Naive thymus-derived CD8-positive, alpha-beta T cell (primary cell): ENCODE measurements around the gene SORBS2. TPM values are rescaled to one million over a fixed set of nuclear protein-coding genes. Genes with fewer than 3 reads are reported as not detected.

Source experiments
- ATAC-seq, 2 donors: fragments of 150-1000 bp; cut with Tn5 transposase in 1 of 2; sonication (Bioruptor Pico), chemical (Tn5 transposase) in 1 of 2; 1 replicate in 1 of 2; 2 replicates in 1 of 2; pipeline ENCODE4 v1.10.0; 2021; ENCODE audit warnings: mild to moderate bottlenecking in 2 of 2, moderate library complexity in 2 of 2
- POLR2A ChIA-PET: fragments of 350-600 bp; sonication (Branson Sonifier 250); formaldehyde crosslinking; loops from one replicate; lab custom pipeline; 2021; ENCODE audit warnings: antibody characterized with exemption; lab: Charles Lee
- DNase-seq, 10 donors: peaks; one replicate each; pipeline versions ENCODE4 v3.0.0 to v3.0.0-alpha.2; 2020 to 2022
- H3K27ac Mint-ChIP-seq, 10 donors: one replicate each; pipeline ENCODE4 v1.8.0; 2020 to 2022; ENCODE audit warnings: mild to moderate bottlenecking in 10 of 10, mixed read lengths in 10 of 10, moderate library complexity in 4 of 10, inconsistent platforms in 1 of 10
- H3K27me3 Mint-ChIP-seq, 5 donors: one replicate each; pipeline ENCODE4 v1.8.0; 2021 to 2022; ENCODE audit warnings: mixed read lengths in 5 of 5
- H3K36me3 Mint-ChIP-seq, 3 donors: one replicate each; pipeline ENCODE4 v1.8.0; 2020 to 2022; ENCODE audit warnings: mixed read lengths in 3 of 3, mild to moderate bottlenecking in 2 of 3, inconsistent platforms in 1 of 3
- H3K4me1 Mint-ChIP-seq, 4 donors: one replicate each; pipeline ENCODE4 v1.8.0; 2021 to 2022; ENCODE audit warnings: mixed read lengths in 4 of 4
- H3K4me3 Mint-ChIP-seq, 10 donors: one replicate each; pipeline ENCODE4 v1.8.0; 2020 to 2022; ENCODE audit warnings: mild to moderate bottlenecking in 10 of 10, mixed read lengths in 10 of 10, moderate library complexity in 6 of 10, inconsistent platforms in 1 of 10
- H3K9me3 Mint-ChIP-seq, 9 donors: one replicate each; pipeline ENCODE4 v1.8.0; 2020 to 2022; ENCODE audit warnings: mixed read lengths in 9 of 9, mild to moderate bottlenecking in 3 of 9, inconsistent platforms in 1 of 9, moderate library complexity in 1 of 9
- polyA plus RNA-seq, 3 donors: library from polyadenylated mRNA; unstranded; fragments of 300-500 nt; fragmentation: Illumina TruSeq; gene quantifications; one replicate each; pipeline ENCODE4 v1.2.3, GENCODE V29; 2021
- total RNA-seq, 8 experiments: library from RNA in 2 of 8; stranded (reverse) in 2 of 8; gene quantifications; one replicate each; pipeline ENCODE4 v1.2.3 and lab custom pipeline; 2021 to 2026

SORBS2 gene
- total and polyA plus RNA-seq, 5 experiments from 2014 or later: 1.4 TPM; not detected in 4

GRCh38 chr4:185638548-185639301 is 173.3 kb downstream of the SORBS2 start:
- H3K27me3 Mint-ChIP-seq: peaks cover 12 to 48% (median 32%) of the 10 kb centered on the region in 5 donors
- H3K4me1 Mint-ChIP-seq: peaks cover 0 to 6% (median 3%) of the 10 kb centered on the region in 4 donors
- ATAC-seq (no peak), DNase-seq (no peak)
- H3K27ac Mint-ChIP-seq: no peak overlapping the region
- H3K9me3 Mint-ChIP-seq: no peaks in the 10 kb centered on the region
- H3K4me3 Mint-ChIP-seq: no peak overlapping the region
- no peaks in the 10 kb centered on the region for H3K36me3 Mint-ChIP-seq
- POLR2A ChIA-PET: no interaction called here

- Mint-ChIP-seq H3K27me3 (peaks cover 11 to 42% (median 30%) of the 10 kb centered on the region in 5 donors), H3K36me3 (no peaks in the 10 kb centered on the region), H3K4me3 (peak overlapping the region in 1 of 10 donors; percentile 61), H3K9me3 (peaks cover 0 to 2% (median 0%) of the 10 kb centered on the region in 9 donors), H3K27ac (no peak overlapping the region), H3K4me1 (peaks cover 0 to 6% (median 3%) of the 10 kb centered on the region in 4 donors)
- no peak for DNase-seq
- POLR2A ChIA-PET: no interaction called here
- no peak for ATAC-seq
These were observed 173.9 kb downstream of the SORBS2 start for GRCh38 chr4:185638093-185638492.

GRCh38 chr4:185637163-185637875 is 174.7 kb downstream of the SORBS2 start:
- POLR2A ChIA-PET: no interaction called here
- Mint-ChIP-seq H3K4me3 (no peak overlapping the region), H3K27me3 (peaks cover 7 to 36% (median 25%) of the 10 kb centered on the region in 5 donors), H3K9me3 (peaks cover 0 to 5% (median 0%) of the 10 kb centered on the region in 9 donors), H3K4me1 (peaks cover 0 to 6% (median 3%) of the 10 kb centered on the region in 4 donors), H3K27ac (peak overlapping the region in 1 of 10 donors; percentile 10), H3K36me3 (no peaks in the 10 kb centered on the region)
- no peak for DNase-seq
- no peak for ATAC-seq

GRCh38 chr4:185634066-185634652 is 177.8 kb downstream of the SORBS2 start:
- DNase-seq (no peak), ATAC-seq (no peak)
- Mint-ChIP-seq H3K36me3 (no peaks in the 10 kb centered on the region), H3K4me1 (peaks cover 0 to 6% (median 3%) of the 10 kb centered on the region in 4 donors), H3K4me3 (no peak overlapping the region), H3K9me3 (peaks cover 0 to 5% (median 0%) of the 10 kb centered on the region in 9 donors), H3K27ac (no peak overlapping the region), H3K27me3 (peaks cover 5 to 41% (median 25%) of the 10 kb centered on the region in 5 donors)
- POLR2A ChIA-PET: no interaction called here

GRCh38 chr4:185626798-185627197 is 185.2 kb downstream of the SORBS2 start:
- POLR2A ChIA-PET: no interaction called here
- DNase-seq (no peak), ATAC-seq (no peak)
- Mint-ChIP-seq H3K36me3 (peaks cover 0 to 2% (median 0%) of the 10 kb centered on the region in 3 donors), H3K27me3 (peaks cover 4 to 23% (median 11%) of the 10 kb centered on the region in 5 donors), H3K27ac (no peak overlapping the region), H3K4me1 (no peaks in the 10 kb centered on the region), H3K9me3 (no peaks in the 10 kb centered on the region), H3K4me3 (no peak overlapping the region)

- Mint-ChIP-seq H3K27me3 (peaks cover 4 to 15% (median 11%) of the 10 kb centered on the region in 5 donors), H3K9me3 (no peaks in the 10 kb centered on the region), H3K4me3 (no peak overlapping the region), H3K27ac (no peak overlapping the region), H3K36me3 (peaks cover 0 to 2% (median 0%) of the 10 kb centered on the region in 3 donors), H3K4me1 (no peaks in the 10 kb centered on the region)
- no peak for DNase-seq
- no peak for ATAC-seq
- POLR2A ChIA-PET: no interaction called here
These were observed 186.5 kb downstream of the SORBS2 start for GRCh38 chr4:185625503-185625902.

- peaks cover 3 to 15% (median 12%) of the 10 kb centered on the region in 5 donors for H3K27me3 Mint-ChIP-seq
- peaks cover 0 to 2% (median 0%) of the 10 kb centered on the region in 3 donors for H3K36me3 Mint-ChIP-seq
- H3K9me3 Mint-ChIP-seq: no peaks in the 10 kb centered on the region
- no peak overlapping the region for H3K4me3 Mint-ChIP-seq
- POLR2A ChIA-PET: no interaction called here
- ATAC-seq (no peak), DNase-seq (no peak)
- H3K4me1 Mint-ChIP-seq: no peaks in the 10 kb centered on the region
- no peak overlapping the region for H3K27ac Mint-ChIP-seq
These were observed 187.8 kb downstream of the SORBS2 start for GRCh38 chr4:185624259-185624589.

GRCh38 chr4:185623444-185624258 is 188.3 kb downstream of the SORBS2 start:
- H3K36me3 Mint-ChIP-seq: peaks cover 0 to 2% (median 0%) of the 10 kb centered on the region in 3 donors
- H3K4me1 Mint-ChIP-seq: no peaks in the 10 kb centered on the region
- ATAC-seq (no peak), DNase-seq (no peak)
- H3K27me3 Mint-ChIP-seq: peaks cover 3 to 15% (median 9%) of the 10 kb centered on the region in 5 donors
- H3K9me3 Mint-ChIP-seq: no peaks in the 10 kb centered on the region
- no peak overlapping the region for H3K4me3 Mint-ChIP-seq
- POLR2A ChIA-PET: no interaction called here
- H3K27ac Mint-ChIP-seq: no peak overlapping the region

GRCh38 chr4:185608185-185608584 is 203.8 kb downstream of the SORBS2 start:
- ATAC-seq: no peak
- no peak overlapping the region for H3K27ac Mint-ChIP-seq
- no peak overlapping the region for H3K4me3 Mint-ChIP-seq
- H3K9me3 Mint-ChIP-seq: peaks cover 0 to 2% (median 0%) of the 10 kb centered on the region in 9 donors
- no peak for DNase-seq
- H3K27me3 Mint-ChIP-seq: peaks cover 0 to 11% (median 3%) of the 10 kb centered on the region in 5 donors
- H3K36me3 Mint-ChIP-seq: no peaks in the 10 kb centered on the region
- H3K4me1 Mint-ChIP-seq: peaks cover 0 to 3% (median 1%) of the 10 kb centered on the region in 4 donors
- POLR2A ChIA-PET: no interaction called here

GRCh38 chr4:185602397-185602796 is 209.6 kb downstream of the SORBS2 start:
- H3K4me3 Mint-ChIP-seq: no peak overlapping the region
- H3K4me1 Mint-ChIP-seq: no peaks in the 10 kb centered on the region
- POLR2A ChIA-PET: no interaction called here
- no peak for ATAC-seq
- H3K27ac Mint-ChIP-seq: no peak overlapping the region
- H3K36me3 Mint-ChIP-seq: no peaks in the 10 kb centered on the region
- no peak for DNase-seq
- H3K27me3 Mint-ChIP-seq: peaks cover 2 to 27% (median 17%) of the 10 kb centered on the region in 5 donors
- peaks cover 0 to 2% (median 0%) of the 10 kb centered on the region in 9 donors for H3K9me3 Mint-ChIP-seq

- POLR2A ChIA-PET: no interaction called here
- Mint-ChIP-seq H3K27ac (no peak overlapping the region), H3K4me3 (no peak overlapping the region), H3K4me1 (no peaks in the 10 kb centered on the region), H3K27me3 (peaks cover 2 to 37% (median 20%) of the 10 kb centered on the region in 5 donors), H3K36me3 (no peaks in the 10 kb centered on the region), H3K9me3 (peaks cover 0 to 2% (median 0%) of the 10 kb centered on the region in 9 donors)
- DNase-seq (no peak), ATAC-seq (no peak)
These were observed 211.1 kb downstream of the SORBS2 start for GRCh38 chr4:185600801-185601434.
